Thyroid gland (tissue), 4 donors: ENCODE results near the gene SSBP1.

Source experiments
- CTCF ChIP-seq, 6 experiments: fragments of 200-600 bp in 3 of 6; fragments of 450-650 bp in 3 of 6; sonication (generic) in 3 of 6; IDR thresholded peaks; one replicate each; pipeline ENCODE4 v1.5.1; 2016 to 2019; ENCODE audit warnings: antibody characterized with exemption in 6 of 6, mild to moderate bottlenecking in 2 of 6, inconsistent platforms in 1 of 6, moderate library complexity in 1 of 6
- POLR2A ChIP-seq, 2 donors: fragments of 450-650 bp; IDR thresholded peaks; one replicate each; pipeline ENCODE4 v1.6.1; 2017; ENCODE audit warnings: antibody characterized with exemption in 2 of 2, mild to moderate bottlenecking in 2 of 2, moderate library complexity in 1 of 2

GRCh38 chr7:141700296-141700847, 37.8 kb upstream of the SSBP1 start:
- no peak for TF ChIP-seq CTCF (IDR thresholded peaks at IDR 0.05)
- TF ChIP-seq POLR2A (IDR thresholded peaks at IDR 0.05) = no peak
